Islet of Langerhans (tissue), 1 donor: Measurements from ENCODE around the gene ARPC1A.

Experiments
- FAIRE-seq: peaks from one replicate; lab custom pipeline; 2011; peaks lifted over from hg19 to GRCh38; lab: Jason Lieb, UNC

The ARPC1A gene

GRCh38 chr7:99390941-99391602, 65.4 kb downstream of the ARPC1A start:
- no peak for FAIRE-seq

GRCh38 chr7:99392046-99392445, 66.3 kb downstream of the ARPC1A start:
- FAIRE-seq = no peak

DNA sequence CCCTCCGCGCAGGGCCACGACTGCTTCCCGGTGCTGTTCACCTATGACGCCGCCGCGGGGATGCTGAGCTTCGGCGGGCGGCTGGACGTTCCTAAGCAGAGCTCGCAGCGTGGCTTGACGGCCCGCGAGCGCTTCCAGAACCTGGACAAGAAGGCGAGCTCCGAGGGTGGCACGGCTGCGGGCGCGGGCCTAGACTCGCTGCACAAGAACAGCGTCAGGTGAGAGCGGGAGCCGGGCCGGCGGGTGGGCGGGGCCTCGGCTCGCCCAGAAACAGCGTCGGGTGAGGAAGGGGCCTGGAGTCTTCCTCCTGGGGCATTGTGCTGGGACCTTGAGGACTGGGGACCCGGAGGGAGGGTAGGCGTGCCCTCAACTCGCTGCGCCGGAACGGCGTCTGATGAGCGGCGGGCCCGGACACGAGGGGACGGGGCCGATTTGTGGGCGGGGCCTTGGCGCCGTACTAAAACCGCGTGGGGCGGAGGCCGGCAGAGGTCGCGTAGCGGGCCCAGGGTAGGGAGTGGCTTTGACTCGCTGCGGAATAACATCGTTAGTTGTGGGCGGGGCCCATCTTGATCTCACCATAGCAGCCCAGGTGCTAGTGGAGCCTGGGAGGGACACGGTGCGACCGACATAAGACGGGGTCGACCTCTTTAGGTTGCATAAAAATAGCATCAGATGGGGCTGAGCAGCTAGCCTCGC, 67.1 kb downstream of the ARPC1A start:
- FAIRE-seq = no peak

GRCh38 chr7:99393355-99394187, 67.9 kb downstream of the ARPC1A start:
- FAIRE-seq = no peak

- no peak for FAIRE-seq
These were observed 68.4 kb downstream of the ARPC1A start for GRCh38 chr7:99394188-99394502.

DNA sequence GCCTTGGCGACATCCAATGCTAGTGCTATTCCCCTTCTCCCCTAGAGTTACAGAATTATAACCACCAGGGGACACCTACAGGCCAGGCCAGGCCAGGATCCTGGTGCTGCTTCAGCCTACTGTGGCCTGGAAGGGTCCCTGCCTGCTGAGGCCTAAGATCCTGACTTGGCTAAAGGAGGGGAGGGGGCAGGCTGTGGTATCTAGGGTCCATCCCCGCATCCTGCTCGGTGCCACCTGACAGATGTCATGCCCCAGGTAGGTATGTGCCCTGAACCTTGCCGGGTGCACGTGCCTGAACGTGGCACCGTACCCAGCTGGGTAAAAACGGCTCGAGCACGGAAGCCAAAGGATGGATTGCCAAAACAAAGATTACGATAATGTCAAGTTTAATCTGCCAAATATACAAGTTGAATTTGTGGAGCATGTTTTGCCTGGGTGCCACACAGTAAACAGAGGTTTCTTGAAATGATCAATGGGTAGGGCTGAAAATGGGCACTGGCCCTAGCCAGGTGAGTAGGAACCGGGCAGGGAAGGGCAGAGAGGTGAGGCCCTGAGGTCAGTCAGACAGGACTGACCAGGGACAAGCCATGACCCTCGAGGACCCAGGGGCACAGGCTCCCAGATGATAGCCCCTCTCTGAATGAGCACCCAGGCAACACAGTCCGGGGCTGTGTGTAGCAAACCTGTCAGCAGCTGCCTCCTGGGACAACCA, 70.1 kb downstream of the ARPC1A start:
- no peak for FAIRE-seq

- FAIRE-seq = no peak
These were observed 71.0 kb downstream of the ARPC1A start for GRCh38 chr7:99396418-99397296.

GRCh38 chr7:99397297-99397983, 71.7 kb downstream of the ARPC1A start:
- no peak for FAIRE-seq

GRCh38 chr7:99398891-99399445, 73.3 kb downstream of the ARPC1A start:
- no peak for FAIRE-seq

DNA sequence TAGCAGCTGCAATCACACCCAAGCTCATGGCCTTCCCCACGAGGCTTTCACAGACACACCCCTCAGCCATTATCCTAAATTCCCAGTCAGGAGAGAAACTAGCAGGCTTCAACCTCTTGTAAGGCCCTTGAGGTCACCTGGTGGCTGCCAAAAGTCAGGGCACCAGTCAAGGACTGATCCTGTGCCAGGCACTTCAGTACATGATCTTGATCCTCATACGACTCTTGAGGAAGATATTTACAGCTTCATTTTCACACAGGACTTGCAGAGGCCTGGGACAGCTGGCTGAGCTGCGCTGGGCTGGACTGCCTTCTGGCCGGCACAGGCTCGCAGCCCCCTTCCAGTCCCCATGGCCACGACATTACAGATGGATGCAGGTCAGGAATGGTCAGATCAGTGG, 73.9 kb downstream of the ARPC1A start:
- FAIRE-seq = no peak

DNA sequence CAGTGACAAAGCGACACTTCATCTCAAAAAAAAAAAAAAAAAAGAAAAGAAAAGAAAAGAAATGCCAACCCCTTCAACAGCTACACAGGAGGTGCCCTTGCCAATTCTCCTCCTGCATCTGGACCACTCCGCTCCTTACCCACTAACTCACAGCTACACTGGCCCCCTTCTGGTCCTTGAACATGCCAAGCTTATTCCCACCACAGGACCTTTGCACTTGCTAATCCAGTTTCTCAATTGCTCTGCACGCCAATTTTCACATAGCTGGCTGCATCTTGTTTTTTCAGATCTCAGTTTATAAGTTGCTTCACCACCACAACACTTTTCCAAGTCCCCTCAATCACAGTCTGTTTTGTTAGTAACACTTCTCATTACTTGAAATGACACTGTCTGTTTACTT, 77.2 kb downstream of the ARPC1A start:
- no peak for FAIRE-seq

- no peak for FAIRE-seq
These were observed 78.1 kb downstream of the ARPC1A start for GRCh38 chr7:99403764-99404163.

DNA sequence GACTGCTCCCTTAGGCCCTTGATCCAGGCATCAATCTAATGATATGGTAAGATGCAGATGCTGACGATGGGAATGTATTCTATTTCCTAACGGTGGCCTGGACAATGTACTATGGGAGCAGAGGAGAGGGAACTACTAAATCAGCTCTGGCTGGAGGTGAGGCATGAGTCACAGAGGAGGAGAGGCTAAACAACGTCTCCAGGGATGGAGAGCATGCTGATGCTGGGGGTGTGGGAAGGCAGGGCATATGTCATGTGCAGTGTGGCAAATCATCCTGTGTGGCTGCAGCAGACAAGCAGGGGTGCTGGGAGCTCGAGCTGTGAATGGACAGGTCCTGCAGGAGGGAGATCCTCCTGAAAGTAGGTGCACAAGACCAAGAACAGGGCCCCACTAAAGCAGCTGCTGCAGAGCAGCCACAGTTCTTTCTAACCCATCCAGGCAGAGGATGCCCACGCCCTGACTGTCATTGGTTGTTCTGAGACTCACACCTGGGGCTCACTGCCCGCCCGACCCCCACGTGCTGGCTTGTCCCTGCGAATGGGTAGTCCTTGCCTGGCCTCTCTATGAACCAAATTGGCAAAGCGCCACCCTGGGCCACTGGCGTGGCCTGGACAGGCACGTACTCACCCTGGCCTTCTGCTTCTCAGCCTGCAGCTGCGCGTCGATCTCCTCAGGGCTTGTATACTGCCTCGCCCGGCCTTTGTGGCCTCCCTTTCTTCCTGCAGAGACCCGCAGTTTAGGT, 78.7 kb downstream of the ARPC1A start:
- FAIRE-seq = no peak

DNA sequence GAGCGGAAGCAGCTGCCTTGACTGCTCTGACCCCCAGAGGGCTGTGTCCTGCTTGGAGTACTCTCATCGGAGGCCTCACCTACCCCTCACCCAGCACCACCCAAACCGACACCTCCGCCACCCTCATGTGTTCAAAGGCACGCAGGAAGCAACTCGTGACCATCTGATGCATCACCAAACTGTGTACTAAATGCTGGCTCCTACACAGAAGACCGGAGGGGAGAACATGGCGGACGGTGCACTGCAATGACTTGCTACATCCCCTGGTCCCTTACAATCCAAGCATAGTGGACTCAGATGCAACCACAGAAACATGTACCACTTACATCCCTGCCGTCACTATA, 79.3 kb downstream of the ARPC1A start:
- no peak for FAIRE-seq

DNA sequence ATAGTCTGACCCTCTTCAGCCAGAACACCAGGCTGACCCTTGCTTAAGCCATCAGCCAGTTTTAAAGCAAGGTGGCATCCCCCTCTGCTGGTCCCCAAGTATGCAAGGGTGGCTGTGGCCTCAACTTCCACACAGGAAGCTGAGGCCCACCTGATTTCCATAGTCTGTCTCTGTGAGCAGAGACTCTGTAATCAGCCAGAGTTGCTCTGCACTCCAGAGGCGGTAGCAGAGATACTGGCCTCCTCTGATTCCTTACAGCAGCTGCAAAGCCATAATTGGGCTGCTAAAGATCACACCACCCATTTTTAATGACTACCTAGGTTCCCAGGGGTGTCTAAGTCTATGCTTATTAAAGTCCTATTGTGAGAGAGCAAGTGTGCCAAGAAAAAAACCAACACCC, 80.9 kb downstream of the ARPC1A start:
- no peak for FAIRE-seq

- no peak for FAIRE-seq
These were observed 82.2 kb downstream of the ARPC1A start for GRCh38 chr7:99407872-99408378.

GRCh38 chr7:99408379-99409191, 82.9 kb downstream of the ARPC1A start, which contains the start of the genes BUD31 and PDAP1:
Gene BUD31, plus strand, starts transcription at chr7:99408969. Its CDS starts 2,124 bp downstream, at chr7:99411093.
Gene PDAP1, minus strand, starts transcription at chr7:99408597. Its CDS starts 49 bp downstream, at chr7:99408548.
- FAIRE-seq = no peak

- no peak for FAIRE-seq
These were observed 83.5 kb downstream of the ARPC1A start for GRCh38 chr7:99409192-99409572.

GRCh38 chr7:99409806-99410205, 84.1 kb downstream of the ARPC1A start:
- FAIRE-seq = no peak
